Measurements from ENCODE around the gene DNAAF2.

DNAAF2 gene

GRCh38 chr14:49634547-49635334 is at the start of gene DNAAF2:
Gene DNAAF2 (minus strand): TSS chr14:49635244. CDS start chr14:49635149, 95 bp downstream.
- H3K4me1 ChIP-seq (ENCODE audit: low read depth, poor library complexity, severe bottlenecking), result peaks cover 28% of the 10 kb centered on the region
- peak within 1 kb of the TSS; percentile 96 for H3K9ac ChIP-seq
- H4K20me1 ChIP-seq (ENCODE audit: insufficient read depth), result no peaks in the 10 kb centered on the region
- no peaks in the 10 kb centered on the region for H3K36me3 ChIP-seq (ENCODE audit: insufficient read depth)
- peaks cover 89% of the 10 kb centered on the region for H3K79me2 ChIP-seq (ENCODE audit: insufficient read depth, low read depth)
- no peak within 1 kb of the TSS for H3K4me3 ChIP-seq (IDR thresholded peaks at IDR 0.05; ENCODE audit: insufficient read depth, low read depth, low read length)
- H3K27ac ChIP-seq, result peak within 1 kb of the TSS; percentile 98
- no peaks in the 10 kb centered on the region for H3K27me3 ChIP-seq (ENCODE audit: insufficient read depth, low read depth)
- peak within 1 kb of the TSS; percentile 76 for H3K4me2 ChIP-seq
- no peak for TF ChIP-seq CTCF (conservative IDR thresholded peaks at IDR 0.05; ENCODE audit: low read depth, low read length)
- H2AFZ ChIP-seq (ENCODE audit: low read depth), result peak within 1 kb of the TSS; percentile 36

- Histone ChIP-seq H4K20me1 (ENCODE audit: insufficient read depth) (no peaks in the 10 kb centered on the region), H3K36me3 (ENCODE audit: insufficient read depth) (no peaks in the 10 kb centered on the region), H3K27ac (no peak overlapping the region), H3K27me3 (ENCODE audit: insufficient read depth, low read depth) (no peaks in the 10 kb centered on the region), H3K9ac (no peak overlapping the region), H3K4me3 (IDR thresholded peaks at IDR 0.05; ENCODE audit: insufficient read depth, low read depth, low read length) (no peak overlapping the region), H3K4me2 (no peak overlapping the region), H2AFZ (ENCODE audit: low read depth) (no peak overlapping the region), H3K79me2 (ENCODE audit: insufficient read depth, low read depth) (no peaks in the 10 kb centered on the region; the same call in 1 of the 2 replicates), H3K4me1 (ENCODE audit: low read depth, poor library complexity, severe bottlenecking) (no peaks in the 10 kb centered on the region)
- TF ChIP-seq CTCF (conservative IDR thresholded peaks at IDR 0.05; ENCODE audit: low read depth, low read length), result no peak
Observed at GRCh38 chr14:49679271-49679670, 44.2 kb upstream of the DNAAF2 start.

GRCh38 chr14:49677643-49678042 is 42.6 kb upstream of the DNAAF2 start:
- H2AFZ ChIP-seq (ENCODE audit: low read depth), result no peak overlapping the region
- H3K4me2 ChIP-seq, result no peak overlapping the region
- no peaks in the 10 kb centered on the region for H3K4me1 ChIP-seq (ENCODE audit: low read depth, poor library complexity, severe bottlenecking)
- no peaks in the 10 kb centered on the region for H3K36me3 ChIP-seq (ENCODE audit: insufficient read depth)
- no peaks in the 10 kb centered on the region for H4K20me1 ChIP-seq (ENCODE audit: insufficient read depth)
- no peaks in the 10 kb centered on the region for H3K27me3 ChIP-seq (ENCODE audit: insufficient read depth, low read depth)
- no peak for TF ChIP-seq CTCF (conservative IDR thresholded peaks at IDR 0.05; ENCODE audit: low read depth, low read length)
- no peaks in the 10 kb centered on the region; the same call in 1 of the 2 replicates for H3K79me2 ChIP-seq (ENCODE audit: insufficient read depth, low read depth)
- no peak overlapping the region for H3K27ac ChIP-seq
- no peak overlapping the region for H3K4me3 ChIP-seq (IDR thresholded peaks at IDR 0.05; ENCODE audit: insufficient read depth, low read depth, low read length)
- H3K9ac ChIP-seq, result no peak overlapping the region

GRCh38 chr14:49673586-49673985 is 38.5 kb upstream of the DNAAF2 start:
- H4K20me1 ChIP-seq (ENCODE audit: insufficient read depth), result no peaks in the 10 kb centered on the region
- no peaks in the 10 kb centered on the region for H3K27me3 ChIP-seq (ENCODE audit: insufficient read depth, low read depth)
- H2AFZ ChIP-seq (ENCODE audit: low read depth), result no peak overlapping the region
- no peak overlapping the region for H3K4me3 ChIP-seq (IDR thresholded peaks at IDR 0.05; ENCODE audit: insufficient read depth, low read depth, low read length)
- no peaks in the 10 kb centered on the region for H3K36me3 ChIP-seq (ENCODE audit: insufficient read depth)
- no peaks in the 10 kb centered on the region for H3K4me1 ChIP-seq (ENCODE audit: low read depth, poor library complexity, severe bottlenecking)
- no peak overlapping the region for H3K4me2 ChIP-seq
- TF ChIP-seq CTCF (conservative IDR thresholded peaks at IDR 0.05; ENCODE audit: low read depth, low read length), result no peak
- H3K9ac ChIP-seq, result no peak overlapping the region
- no peak overlapping the region for H3K27ac ChIP-seq
- no peaks in the 10 kb centered on the region for H3K79me2 ChIP-seq (ENCODE audit: insufficient read depth, low read depth)
